Endometrium (tissue), 2 donors: ENCODE measurements around the gene DSTYK.
"Not testable (repeated sequence)": the region's sequence is repeated elsewhere in the genome, so short reads cannot be mapped to it uniquely, and the experiment has no call there.

ENCODE experiments used
- FAIRE-seq: peaks from 2 replicates; lab custom pipeline; 2012; peaks lifted over from hg19 to GRCh38; lab: Jason Lieb, UNC
- donor health status: control.
- donor health status: control.

DSTYK gene

GRCh38 chr1:205214756-205215155 lies 3.3 kb upstream of the DSTYK start:
- no peak for FAIRE-seq

- FAIRE-seq = no peak
These were observed 486 bp upstream of the DSTYK start for GRCh38 chr1:205211839-205212536.

GRCh38 chr1:205210756-205211168 lies 740 bp downstream of the DSTYK start:
- FAIRE-seq = no peak

- FAIRE-seq = no peak
These were observed 2.7 kb downstream of the DSTYK start for GRCh38 chr1:205208811-205209210.

GRCh38 chr1:205205055-205205454 lies 6.4 kb downstream of the DSTYK start:
- FAIRE-seq = no peak

- FAIRE-seq = no peak
These were observed 7.0 kb downstream of the DSTYK start for GRCh38 chr1:205204552-205204951.

- no peak for FAIRE-seq
These were observed 11.6 kb downstream of the DSTYK start for GRCh38 chr1:205199931-205200299.

GRCh38 chr1:205199090-205199930 lies 12.2 kb downstream of the DSTYK start:
- FAIRE-seq = peak; percentile 31

- no peak for FAIRE-seq
These were observed 19.2 kb downstream of the DSTYK start for GRCh38 chr1:205192287-205192686.

GRCh38 chr1:205191622-205192021 lies 19.9 kb downstream of the DSTYK start:
- FAIRE-seq = no peak

GRCh38 chr1:205190845-205191577 lies 20.5 kb downstream of the DSTYK start:
- no peak for FAIRE-seq

GRCh38 chr1:205189131-205189530 lies 22.4 kb downstream of the DSTYK start:
- no peak for FAIRE-seq

- no peak for FAIRE-seq
These were observed 22.9 kb downstream of the DSTYK start for GRCh38 chr1:205188596-205188995.

GRCh38 chr1:205188098-205188497 lies 23.4 kb downstream of the DSTYK start:
- FAIRE-seq = no peak

GRCh38 chr1:205187420-205187819 lies 24.1 kb downstream of the DSTYK start:
- FAIRE-seq = no peak

GRCh38 chr1:205186191-205186590 lies 25.3 kb downstream of the DSTYK start:
- no peak for FAIRE-seq

- no peak for FAIRE-seq
These were observed 27.7 kb downstream of the DSTYK start for GRCh38 chr1:205183676-205184335.

GRCh38 chr1:205182930-205183329 lies 28.6 kb downstream of the DSTYK start:
- no peak for FAIRE-seq

GRCh38 chr1:205180331-205180730 lies 31.2 kb downstream of the DSTYK start:
- not testable (repeated sequence) for FAIRE-seq

GRCh38 chr1:205179842-205180241 lies 31.7 kb downstream of the DSTYK start:
- FAIRE-seq = no peak

GRCh38 chr1:205172729-205173366 lies 38.7 kb downstream of the DSTYK start:
- no peak for FAIRE-seq

GRCh38 chr1:205171369-205171768 lies 40.1 kb downstream of the DSTYK start:
- FAIRE-seq = no peak
